B cell (primary cell): ENCODE results near the gene IKBKG. TPM values are rescaled to one million over a fixed set of nuclear protein-coding genes. Genes with fewer than 3 reads are reported as not detected.
"Not testable (repeated sequence)": the region's sequence is repeated elsewhere in the genome, so short reads cannot be mapped to it uniquely, and the experiment has no call there.

ENCODE experiments used
- ATAC-seq: fragments of 200-7000 bp; cut with Tn5 transposase; one replicate; pipeline ENCODE4 v1.10.0; 2021; ENCODE audit warnings: low read depth, mild to moderate bottlenecking, moderate number of reproducible peaks, moderate library complexity
- CTCF ChIA-PET: fragments of 350-600 bp; sonication (Branson Sonifier 250); formaldehyde crosslinking; loops from one replicate; lab custom pipeline; 2021; ENCODE audit warnings: antibody characterized with exemption, inconsistent platforms; lab: Charles Lee
- POLR2A ChIA-PET: fragments of 350-600 bp; sonication (Branson Sonifier 250); formaldehyde crosslinking; loops from one replicate; lab custom pipeline; 2021; ENCODE audit warnings: antibody characterized with exemption; lab: Charles Lee
- DNase-seq: peaks from one replicate; pipeline ENCODE4 v3.0.0; 2013
- H2AFZ ChIP-seq: 2 replicates; pipeline ENCODE4 v1.6.1; 2012; ENCODE audit warnings: mild to moderate bottlenecking, low read depth, low read length; ENCODE audit not compliant: insufficient read depth, poor library complexity, severe bottlenecking
- H3K27ac ChIP-seq, 2 donors: 1 replicate in 1 of 2; 2 replicates in 1 of 2; pipeline ENCODE4 v1.5.1; 2012 to 2013; ENCODE audit warnings: low read length in 2 of 2, mild to moderate bottlenecking in 2 of 2, moderate library complexity in 1 of 2
- H3K27me3 ChIP-seq, 4 experiments: fragments of 200-600 bp in 1 of 4; sonication (generic) in 1 of 4; replicated peaks in 1 of 4; 1 replicate in 2 of 4; 2 replicates in 2 of 4; pipeline versions ENCODE4 v1.6.1 to v1.7.0; 2013 to 2016; ENCODE audit warnings: low read length in 3 of 4, mild to moderate bottlenecking in 2 of 4, mixed read lengths in 1 of 4, moderate library complexity in 1 of 4; ENCODE audit not compliant: insufficient read depth in 4 of 4, control insufficient read depth in 3 of 4; ENCODE audit errors: control extremely low read depth in 1 of 4
- H3K36me3 ChIP-seq, 2 experiments: replicated peaks in 1 of 2; 1 replicate in 1 of 2; 2 replicates in 1 of 2; pipeline versions ENCODE4 v1.6.1 to v1.7.1; 2013; ENCODE audit warnings: low read length in 1 of 2; ENCODE audit not compliant: insufficient read depth in 2 of 2, control insufficient read depth in 1 of 2; ENCODE audit errors: control extremely low read depth in 1 of 2, extremely low read depth in 1 of 2
- H3K4me1 ChIP-seq, 2 donors: fragments of 200-600 bp in 1 of 2; sonication (generic) in 1 of 2; 1 replicate in 1 of 2; 2 replicates in 1 of 2; pipeline versions ENCODE4 v1.5.1 to v1.6.1; 2013 to 2017; ENCODE audit warnings: low read length in 2 of 2; ENCODE audit not compliant: control insufficient read depth in 2 of 2, insufficient read depth in 2 of 2
- H3K4me2 ChIP-seq: replicated peaks from 2 replicates; pipeline ENCODE3; 2012; ENCODE audit warnings: mild to moderate bottlenecking, low read depth, low read length; ENCODE audit not compliant: poor library complexity, severe bottlenecking
- H3K4me3 ChIP-seq, 5 experiments: fragments of 200-600 bp in 1 of 5; sonication (generic) in 1 of 5; 1 replicate in 3 of 5; 2 replicates in 2 of 5; pipeline versions ENCODE4 v1.5.1 to v1.7.0; 2011 to 2016; ENCODE audit warnings: low read length in 4 of 5, mild to moderate bottlenecking in 4 of 5, low read depth in 2 of 5, control low read depth in 1 of 5, moderate library complexity in 1 of 5; ENCODE audit not compliant: insufficient read depth in 1 of 5; ENCODE audit errors: control extremely low read depth in 1 of 5, extremely low read depth in 1 of 5
- H3K79me2 ChIP-seq: fragments of 200-600 bp; sonication (generic); one replicate; pipeline ENCODE4 v1.6.0; 2016; ENCODE audit warnings: low read length; ENCODE audit not compliant: control insufficient read depth, insufficient read depth
- H3K9ac ChIP-seq: fragments of 200-600 bp; sonication (generic); 2 replicates; pipeline ENCODE4 v1.6.1; 2017; ENCODE audit warnings: mild to moderate bottlenecking, low read length, moderate library complexity
- H3K9me3 ChIP-seq, 3 donors: one replicate each; pipeline versions ENCODE4 v1.6.1 to v1.7.1; 2013; ENCODE audit warnings: low read length in 2 of 3; ENCODE audit not compliant: control insufficient read depth in 2 of 3, insufficient read depth in 1 of 3; ENCODE audit errors: control extremely low read depth in 1 of 3
- H4K20me1 ChIP-seq: 2 replicates; pipeline ENCODE4 v1.6.0; 2012; ENCODE audit warnings: mild to moderate bottlenecking, low read length; ENCODE audit not compliant: insufficient read depth, control insufficient read depth, poor library complexity, severe bottlenecking
- H3K27ac Mint-ChIP-seq: one replicate; pipeline ENCODE4 v1.8.0; 2021; ENCODE audit warnings: mixed read lengths
- H3K27me3 Mint-ChIP-seq: one replicate; pipeline ENCODE4 v1.8.0; 2021; ENCODE audit warnings: mixed read lengths
- H3K4me1 Mint-ChIP-seq: one replicate; pipeline ENCODE4 v1.8.0; 2021; ENCODE audit warnings: mixed read lengths
- H3K4me3 Mint-ChIP-seq: one replicate; pipeline ENCODE4 v1.8.0; 2021; ENCODE audit warnings: mixed read lengths
- H3K9me3 Mint-ChIP-seq: one replicate; pipeline ENCODE4 v1.8.0; 2022; ENCODE audit warnings: mixed read lengths; ENCODE audit not compliant: insufficient read depth
- WGBS: methylation state at CpG from one replicate; pipeline ENCODE4 v1.1.5; 2013; ENCODE audit warnings: missing lambda C conversion rate; ENCODE audit not compliant: insufficient coverage; 5-methylcytosine and 5-hydroxymethylcytosine counted together
- intact Hi-C: fragments of 100-400 bp; cut with micrococcal nuclease; formaldehyde crosslinking; loops from one replicate; pipeline ENCODE4 v1.10.0; 2022
- polyA plus RNA-seq: library from polyadenylated mRNA; depleted of rRNA; stranded (reverse); fragments of >200 nt; gene quantifications from 2 replicates; pipeline ENCODE4 v1.2.3, GENCODE V29; 2012
- small RNA-seq: library from RNA; depleted of rRNA; stranded (forward); fragments of <200 nt; gene quantifications from one replicate; pipeline ENCODE3, GENCODE V24; 2012; ENCODE audit warnings: low replicate concordance, low read depth; ENCODE audit not compliant: insufficient read length
- total RNA-seq, 2 donors: library from RNA; stranded (reverse); fragments of 120-200 nt in 1 of 2; gene quantifications; 1 replicate in 1 of 2; 2 replicates in 1 of 2; pipeline versions ENCODE4 v1.2.3 to v1.2.4, GENCODE V29; 2013 to 2022

Gene IKBKG
- total and polyA plus RNA-seq, 2 donors (not counting 1 experiment from before 2014, with no cell fraction given): 46.7 to 65.1 TPM

GRCh38 chrX:154611146-154611545 is 63.7 kb downstream of the IKBKG start:
- DNase-seq, H3K9ac ChIP-seq, H3K9me3 Mint-ChIP-seq, ATAC-seq, POLR2A ChIA-PET, H2AFZ ChIP-seq, H3K27me3 Mint-ChIP-seq, H3K9me3 ChIP-seq, H3K27ac Mint-ChIP-seq, H3K4me3 Mint-ChIP-seq, H3K79me2 ChIP-seq, H3K4me2 ChIP-seq, intact Hi-C loops, H4K20me1 ChIP-seq, H3K4me1 Mint-ChIP-seq, H3K27ac ChIP-seq, CTCF ChIA-PET, H3K4me3 ChIP-seq, H3K36me3 ChIP-seq, H3K4me1 ChIP-seq, H3K27me3 ChIP-seq: not testable (repeated sequence)
- WGBS: no CpG with 5 or more reads among the region's 12 CpGs

GRCh38 chrX:154613586-154613985 is 66.2 kb downstream of the IKBKG start:
- H3K4me2 ChIP-seq, H4K20me1 ChIP-seq, ATAC-seq, H3K27me3 ChIP-seq, H3K36me3 ChIP-seq, H3K4me1 ChIP-seq, H3K9me3 ChIP-seq, H3K27ac ChIP-seq, intact Hi-C loops, H2AFZ ChIP-seq, DNase-seq, H3K27ac Mint-ChIP-seq, CTCF ChIA-PET, H3K4me3 ChIP-seq, POLR2A ChIA-PET, H3K9me3 Mint-ChIP-seq, H3K27me3 Mint-ChIP-seq, H3K9ac ChIP-seq, H3K79me2 ChIP-seq, H3K4me1 Mint-ChIP-seq, H3K4me3 Mint-ChIP-seq: not testable (repeated sequence)
- WGBS: no CpG with 5 or more reads among the region's 12 CpGs

Small RNAs within 50 kb of the gene (small RNA-seq; reads per million reads assigned to genes)
- gene AC244090.1: not detected

Other genes with a start within 250 kb of the IKBKG start
- 510 and 523 TPM in 2 replicates for gene FLNA, start 173.0 kb upstream of the IKBKG start, total RNA-seq
- gene FLNA, start 173.0 kb upstream of the IKBKG start, polyA plus RNA-seq: 281 and 342 TPM in 2 replicates
- gene EMD, start 168.3 kb upstream of the IKBKG start, total RNA-seq: 67.2 and 81.7 TPM in 2 replicates
- gene EMD, start 168.3 kb upstream of the IKBKG start, polyA plus RNA-seq: 132 and 156 TPM in 2 replicates
- 3,946 and 4,073 TPM in 2 replicates for gene RPL10, start 149.2 kb upstream of the IKBKG start, total RNA-seq
- 9,737 and 16,482 TPM in 2 replicates for gene RPL10, start 149.2 kb upstream of the IKBKG start, polyA plus RNA-seq
- gene DNASE1L1, start 138.4 kb upstream of the IKBKG start, total RNA-seq: 24.6 TPM in 2 replicates
- gene DNASE1L1, start 138.4 kb upstream of the IKBKG start, polyA plus RNA-seq: 30.4 and 49.2 TPM in 2 replicates
- 117 and 118 TPM in 2 replicates for gene TAFAZZIN, start 136.1 kb upstream of the IKBKG start, total RNA-seq
- gene TAFAZZIN, start 136.1 kb upstream of the IKBKG start, polyA plus RNA-seq: 224 and 241 TPM in 2 replicates
- 55.6 and 57.7 TPM in 2 replicates for gene ATP6AP1, start 118.9 kb upstream of the IKBKG start, total RNA-seq
- 38.9 and 47.1 TPM in 2 replicates for gene ATP6AP1, start 118.9 kb upstream of the IKBKG start, polyA plus RNA-seq
- 194 and 199 TPM in 2 replicates for gene GDI1, start 110.5 kb upstream of the IKBKG start, total RNA-seq
- 311 and 436 TPM in 2 replicates for gene GDI1, start 110.5 kb upstream of the IKBKG start, polyA plus RNA-seq
- gene FAM50A, start 103.5 kb upstream of the IKBKG start, total RNA-seq: 70.4 and 79.8 TPM in 2 replicates
- gene FAM50A, start 103.5 kb upstream of the IKBKG start, polyA plus RNA-seq: 44.5 and 60.0 TPM in 2 replicates
- 114 and 120 TPM in 2 replicates for gene PLXNA3, start 89.3 kb upstream of the IKBKG start, total RNA-seq
- gene PLXNA3, start 89.3 kb upstream of the IKBKG start, polyA plus RNA-seq: 50.5 and 68.6 TPM in 2 replicates
- gene LAGE3, start 68.3 kb upstream of the IKBKG start, total RNA-seq: 17.0 and 19.3 TPM in 2 replicates
- gene LAGE3, start 68.3 kb upstream of the IKBKG start, polyA plus RNA-seq: 13.6 and 19.9 TPM in 2 replicates
- gene UBL4A, start 61.0 kb upstream of the IKBKG start, total RNA-seq: 23.3 and 29.5 TPM in 2 replicates
- gene UBL4A, start 61.0 kb upstream of the IKBKG start, polyA plus RNA-seq: 7.7 and 13.1 TPM in 2 replicates
- 16.7 and 17.9 TPM in 2 replicates for gene SLC10A3, start 57.0 kb upstream of the IKBKG start, total RNA-seq
- gene SLC10A3, start 57.0 kb upstream of the IKBKG start, polyA plus RNA-seq: 26.6 and 36.9 TPM in 2 replicates
- gene FAM3A, start 31.4 kb upstream of the IKBKG start, total RNA-seq: 39.6 and 43.3 TPM in 2 replicates
- gene FAM3A, start 31.4 kb upstream of the IKBKG start, polyA plus RNA-seq: 59.4 and 61.1 TPM in 2 replicates
- gene G6PD, start 774 bp upstream of the IKBKG start, total RNA-seq: 57.2 and 61.2 TPM in 2 replicates
- gene G6PD, start 774 bp upstream of the IKBKG start, polyA plus RNA-seq: 64.4 and 66.0 TPM in 2 replicates
- not detected in 2 replicates for gene CTAG1A, start 37.5 kb downstream of the IKBKG start, total RNA-seq
- not detected in 2 replicates for gene CTAG1A, start 37.5 kb downstream of the IKBKG start, polyA plus RNA-seq
- not detected in 2 replicates for gene CTAG1B, start 71.7 kb downstream of the IKBKG start, total RNA-seq
- 0.09 TPM in 1 of 2 replicates, not detected in the other for gene CTAG1B, start 71.7 kb downstream of the IKBKG start, polyA plus RNA-seq
- not detected in 2 replicates for gene CTAG2, start 106.0 kb downstream of the IKBKG start, total RNA-seq
- not detected in 2 replicates for gene CTAG2, start 106.0 kb downstream of the IKBKG start, polyA plus RNA-seq
- gene GAB3, start 203.5 kb downstream of the IKBKG start, total RNA-seq: 16.5 and 17.2 TPM in 2 replicates
- gene GAB3, start 203.5 kb downstream of the IKBKG start, polyA plus RNA-seq: 13.2 and 15.5 TPM in 2 replicates
- 73.5 and 84.2 TPM in 2 replicates for gene DKC1, start 215.2 kb downstream of the IKBKG start, total RNA-seq
- 18.8 and 42.7 TPM in 2 replicates for gene DKC1, start 215.2 kb downstream of the IKBKG start, polyA plus RNA-seq